IPS DF 19.7 (cell line): ENCODE data around the gene MMP19.
"Not testable (repeated sequence)": the region's sequence is repeated elsewhere in the genome, so short reads cannot be mapped to it uniquely, and the experiment has no call there.

ENCODE experiments used
- DNase-seq: peaks from one replicate; pipeline ENCODE4 v3.0.0-alpha.2; 2013; ENCODE audit warnings: low read depth, low spot score

The MMP19 gene, protein sequence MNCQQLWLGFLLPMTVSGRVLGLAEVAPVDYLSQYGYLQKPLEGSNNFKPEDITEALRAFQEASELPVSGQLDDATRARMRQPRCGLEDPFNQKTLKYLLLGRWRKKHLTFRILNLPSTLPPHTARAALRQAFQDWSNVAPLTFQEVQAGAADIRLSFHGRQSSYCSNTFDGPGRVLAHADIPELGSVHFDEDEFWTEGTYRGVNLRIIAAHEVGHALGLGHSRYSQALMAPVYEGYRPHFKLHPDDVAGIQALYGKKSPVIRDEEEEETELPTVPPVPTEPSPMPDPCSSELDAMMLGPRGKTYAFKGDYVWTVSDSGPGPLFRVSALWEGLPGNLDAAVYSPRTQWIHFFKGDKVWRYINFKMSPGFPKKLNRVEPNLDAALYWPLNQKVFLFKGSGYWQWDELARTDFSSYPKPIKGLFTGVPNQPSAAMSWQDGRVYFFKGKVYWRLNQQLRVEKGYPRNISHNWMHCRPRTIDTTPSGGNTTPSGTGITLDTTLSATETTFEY

DNA sequence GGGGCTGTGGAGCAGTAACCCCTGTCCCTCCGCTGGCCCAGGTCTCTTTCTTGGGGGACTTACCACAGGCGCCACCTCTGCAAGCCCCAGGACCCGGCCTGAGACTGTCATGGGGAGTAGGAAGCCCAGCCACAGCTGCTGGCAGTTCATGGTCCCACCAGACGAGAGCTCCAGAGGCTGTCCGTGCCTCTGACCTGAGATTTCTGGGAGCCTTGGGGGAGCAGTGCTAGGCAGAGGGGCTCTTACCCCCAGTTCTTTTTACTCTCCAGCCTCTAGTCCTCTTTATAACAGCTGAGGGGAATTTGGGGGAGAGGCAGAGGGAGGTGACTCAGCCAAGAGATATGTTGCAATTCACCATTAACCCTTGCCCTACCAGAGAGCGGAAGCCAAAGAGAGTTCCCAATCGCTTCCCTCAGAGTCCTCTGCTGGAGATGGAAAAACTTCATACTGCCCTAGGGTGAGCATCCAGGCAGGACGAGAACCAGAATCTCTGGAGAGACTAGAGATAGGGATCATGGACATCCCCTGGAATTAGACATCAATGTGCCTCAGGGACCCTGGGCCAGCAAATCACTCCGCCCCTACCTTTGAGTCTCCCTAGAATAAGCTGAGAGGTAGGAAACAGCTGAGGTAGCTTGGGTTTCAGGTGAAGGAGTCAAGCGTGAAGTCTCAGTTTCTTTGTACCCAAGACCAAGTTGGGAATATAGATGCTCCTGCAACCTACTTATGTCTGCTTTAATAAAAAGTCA is at the start of gene MMP19:
Gene MMP19 (minus strand): TSS at position 256 of the 749 bp plus-strand sequence. CDS start 106 bp downstream, at position 150.
- no peak for DNase-seq

DNA sequence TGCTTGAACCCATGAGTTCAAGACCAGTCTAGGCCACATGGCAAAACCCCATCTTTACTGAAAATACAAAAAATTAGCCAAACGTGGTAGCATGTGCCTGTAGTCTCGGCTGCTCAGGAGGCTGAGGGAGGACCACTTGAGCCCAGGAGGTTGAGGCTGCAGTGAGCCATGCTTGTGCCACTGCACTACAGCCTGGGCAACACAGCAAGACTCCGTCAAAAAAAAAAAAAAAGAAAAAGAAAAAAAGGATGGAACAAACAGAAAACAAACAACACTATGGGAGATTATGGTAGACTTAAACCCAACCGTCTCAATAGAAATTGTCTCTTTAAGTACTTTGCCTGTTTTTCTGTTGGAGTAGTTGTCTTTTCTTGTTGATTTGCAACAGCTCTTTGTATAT is 48.6 kb upstream of the MMP19 start:
- DNase-seq = no peak

DNA sequence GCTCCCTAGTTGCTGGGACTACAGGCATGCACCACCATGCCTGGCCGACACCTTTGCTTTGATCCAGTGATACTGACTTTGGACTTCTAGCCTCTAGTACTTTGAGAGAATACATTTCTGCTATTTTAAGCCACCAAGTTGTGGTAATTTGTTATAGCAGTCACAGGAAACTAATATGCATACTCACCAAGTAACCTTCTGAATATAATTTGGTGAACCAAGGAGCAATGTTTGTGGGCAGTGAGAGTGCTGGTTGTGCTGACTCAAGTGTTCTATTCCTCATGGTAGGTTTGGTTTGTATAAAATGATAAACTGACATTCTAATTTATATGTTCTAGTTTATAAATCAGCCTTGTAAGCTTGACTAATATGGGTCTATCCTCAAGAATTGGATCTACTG is 42.4 kb upstream of the MMP19 start:
- DNase-seq = no peak

DNA sequence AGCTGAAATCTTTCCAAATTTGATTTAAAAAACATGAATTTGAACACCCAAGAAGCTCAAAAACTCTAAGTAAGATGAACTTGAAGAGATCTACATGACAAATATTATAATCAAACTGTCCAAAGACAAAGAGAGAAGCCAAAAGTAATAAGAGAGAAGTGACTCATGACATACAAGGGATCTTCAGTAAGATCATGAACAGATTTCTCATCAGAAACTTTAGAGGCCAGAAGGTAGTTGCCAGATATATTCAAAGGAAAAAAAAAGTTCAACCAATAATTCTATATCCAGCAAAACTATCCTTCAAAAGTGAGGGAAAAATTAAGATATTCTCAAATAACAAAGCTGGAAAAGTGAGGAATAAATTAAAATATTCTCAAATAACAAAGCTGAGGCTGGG is 35.1 kb upstream of the MMP19 start:
- no peak for DNase-seq

DNA sequence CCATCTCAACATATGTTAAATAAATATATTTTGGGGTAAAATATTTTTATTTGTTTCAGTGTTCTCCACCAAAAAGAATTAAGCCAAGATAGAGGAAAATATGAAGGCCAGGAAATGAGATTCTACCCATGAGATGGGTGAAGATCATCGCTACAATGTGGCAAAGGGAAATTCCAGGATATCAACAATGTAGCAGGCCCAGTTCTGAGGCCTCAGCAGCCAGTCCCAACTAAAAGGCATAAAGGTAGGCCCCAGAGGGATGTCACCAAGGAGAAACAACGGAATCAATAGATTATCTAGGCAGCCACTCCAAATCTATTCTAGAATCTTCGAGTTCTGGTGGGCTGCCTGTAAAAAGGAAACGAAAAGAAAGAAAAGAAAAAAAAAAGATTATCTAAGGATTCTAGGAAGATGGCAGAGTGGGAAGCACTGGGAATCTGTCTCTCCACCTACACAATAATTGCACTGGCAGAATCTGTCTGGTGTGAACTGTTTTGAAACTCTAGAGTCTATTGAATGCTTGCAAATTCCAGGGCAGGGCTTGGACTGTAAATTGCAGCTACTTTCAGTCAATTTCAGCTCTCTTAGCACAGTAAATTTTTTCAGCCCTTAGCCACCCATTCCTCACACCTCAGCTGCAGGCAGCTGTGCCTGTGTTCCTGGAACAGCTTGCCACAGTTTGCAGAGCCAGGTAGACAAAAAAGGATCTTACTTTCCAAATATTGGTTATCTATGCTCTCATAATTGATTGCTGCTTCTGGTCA is 33.1 kb upstream of the MMP19 start:
- no peak for DNase-seq

DNA sequence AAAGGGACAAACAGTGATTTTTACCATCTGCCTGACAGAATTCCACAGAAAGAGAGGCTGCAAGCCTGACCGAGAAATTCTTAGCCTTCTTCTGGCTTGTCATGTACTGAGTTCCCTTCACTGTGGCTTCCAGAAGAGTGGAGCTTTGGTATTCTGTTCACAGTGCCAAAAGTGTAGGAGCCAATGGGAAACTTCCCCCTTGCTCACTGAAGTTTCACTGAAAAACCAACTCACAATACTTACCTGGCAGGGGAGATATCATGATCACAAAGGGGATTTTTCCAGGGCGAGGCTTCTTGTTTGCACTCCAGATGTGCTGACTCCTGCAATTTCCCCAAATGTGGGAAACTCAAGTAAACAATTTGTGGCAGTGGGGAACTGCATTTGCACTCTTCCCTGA is 31.7 kb upstream of the MMP19 start:
- DNase-seq = no peak

DNA sequence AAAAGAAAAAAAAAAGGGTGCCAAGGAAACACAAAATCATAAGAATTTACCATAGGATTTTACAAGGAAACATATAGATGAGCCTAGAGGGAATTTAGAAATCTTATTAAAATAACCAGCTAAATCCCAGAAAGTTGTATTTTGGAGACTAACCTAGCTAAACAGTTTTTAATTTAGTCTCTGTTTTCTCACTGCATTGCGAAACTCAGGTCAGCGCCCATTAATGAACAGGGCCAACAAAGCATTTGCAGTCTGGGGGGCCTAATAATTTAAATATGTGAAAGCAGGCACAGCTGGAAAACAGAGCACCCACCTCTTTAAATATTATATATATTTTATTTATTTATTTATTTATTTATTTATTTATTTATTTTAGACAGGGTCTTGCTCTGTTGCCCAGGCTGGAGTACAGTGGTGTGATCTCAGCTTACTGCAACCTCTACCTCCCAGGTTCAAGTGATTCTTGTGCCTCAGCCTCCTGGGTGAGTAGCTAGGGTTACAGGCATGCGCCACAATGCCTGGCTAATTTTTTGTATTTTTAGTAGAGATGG is 23.8 kb upstream of the MMP19 start:
- not testable (repeated sequence) for DNase-seq

DNA sequence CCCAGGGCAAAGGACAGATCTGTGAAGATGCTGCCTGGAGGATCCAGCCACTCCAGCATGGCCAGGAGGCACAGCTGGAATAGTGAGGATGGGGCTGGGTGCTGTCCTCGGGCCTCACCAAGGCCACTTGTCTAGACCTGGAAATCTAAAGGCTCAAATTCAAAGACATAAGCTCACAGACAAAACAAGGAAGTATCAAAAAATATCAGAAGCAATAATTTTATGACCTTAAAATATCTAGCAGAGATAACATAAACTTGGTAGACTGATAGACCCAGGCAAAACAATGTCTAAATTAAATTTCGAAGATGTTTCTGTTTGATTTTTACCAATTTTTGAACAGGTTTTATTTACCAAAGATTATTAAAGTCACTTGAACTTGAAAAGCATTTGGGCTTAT is 22.6 kb upstream of the MMP19 start:
- no peak for DNase-seq

DNA sequence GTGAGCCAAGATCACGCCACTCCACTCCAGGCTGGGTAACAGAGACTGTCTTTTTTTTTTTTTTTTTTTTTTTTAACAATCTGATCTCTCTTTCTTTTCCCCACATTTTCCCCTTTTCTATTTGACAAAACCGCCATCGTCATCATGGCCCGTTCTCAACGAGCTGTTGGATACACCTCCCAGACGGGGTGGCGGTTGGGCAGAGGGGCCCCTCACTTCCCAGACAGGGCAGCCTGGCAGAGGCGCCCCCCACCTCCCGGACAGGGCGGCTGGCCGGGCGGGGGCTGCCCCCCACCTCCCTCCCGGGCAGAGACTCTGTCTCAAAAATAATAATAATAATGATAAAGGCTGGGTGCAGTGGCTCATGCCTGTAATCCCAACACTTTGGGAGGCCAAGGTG is 20.2 kb upstream of the MMP19 start:
- DNase-seq = not testable (repeated sequence)

DNA sequence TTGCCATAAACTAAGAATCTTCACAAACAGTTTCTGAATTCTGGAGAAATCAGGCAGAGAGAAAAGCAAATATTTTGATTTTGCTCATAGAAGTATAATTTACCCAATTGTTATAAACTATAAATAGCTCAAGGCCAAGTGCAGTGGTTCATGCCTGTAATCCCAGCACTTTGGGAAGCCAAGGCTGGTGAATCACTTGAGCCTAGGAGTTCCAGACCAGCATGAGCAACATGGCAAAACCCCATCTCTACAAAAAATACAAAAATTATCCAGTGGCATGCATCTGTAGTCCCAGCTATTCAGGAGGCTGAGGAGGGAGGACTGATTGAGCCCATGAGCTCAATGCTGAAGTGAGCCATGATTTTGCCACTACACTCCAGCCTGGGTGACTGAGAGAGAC is 19.6 kb upstream of the MMP19 start:
- DNase-seq = no peak

DNA sequence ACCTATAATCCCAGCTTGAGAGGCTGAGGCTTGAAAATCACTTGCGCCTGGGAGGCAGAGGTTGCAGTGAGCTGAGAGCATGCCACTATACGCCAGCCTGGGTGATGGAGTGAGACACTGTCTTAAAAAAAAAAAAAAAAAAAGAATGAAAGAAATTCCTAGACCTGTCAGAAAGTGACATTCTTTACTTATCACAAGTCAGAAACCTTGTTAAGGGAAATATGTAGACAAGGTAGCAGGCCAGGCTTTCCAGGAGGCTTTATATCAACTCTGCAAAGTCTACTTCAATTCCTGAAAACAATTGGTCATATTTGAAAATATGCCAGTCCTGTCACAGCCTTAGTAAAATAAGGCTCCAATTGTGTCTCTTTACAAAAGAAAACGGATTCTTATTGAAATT is 19.1 kb upstream of the MMP19 start:
- DNase-seq = no peak

DNA sequence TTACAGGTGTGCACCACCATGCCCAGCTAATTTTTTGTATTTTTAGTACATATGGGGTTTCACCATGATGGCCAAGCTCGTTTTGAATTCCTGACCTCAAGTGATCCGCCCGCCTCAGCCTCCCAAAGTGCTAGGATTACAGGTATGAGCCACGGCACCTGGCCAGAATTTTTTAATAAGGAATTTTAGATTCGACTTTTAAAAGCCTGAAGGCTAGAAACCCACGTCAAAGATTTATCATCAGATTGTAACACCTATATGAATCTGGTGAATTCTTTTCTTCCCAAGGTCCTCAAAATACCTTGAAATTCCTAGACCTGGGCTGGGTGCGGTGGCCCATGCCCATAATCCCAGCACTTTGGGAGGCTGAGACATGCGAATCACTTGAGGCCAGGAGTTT is 18.7 kb upstream of the MMP19 start:
- no peak for DNase-seq

DNA sequence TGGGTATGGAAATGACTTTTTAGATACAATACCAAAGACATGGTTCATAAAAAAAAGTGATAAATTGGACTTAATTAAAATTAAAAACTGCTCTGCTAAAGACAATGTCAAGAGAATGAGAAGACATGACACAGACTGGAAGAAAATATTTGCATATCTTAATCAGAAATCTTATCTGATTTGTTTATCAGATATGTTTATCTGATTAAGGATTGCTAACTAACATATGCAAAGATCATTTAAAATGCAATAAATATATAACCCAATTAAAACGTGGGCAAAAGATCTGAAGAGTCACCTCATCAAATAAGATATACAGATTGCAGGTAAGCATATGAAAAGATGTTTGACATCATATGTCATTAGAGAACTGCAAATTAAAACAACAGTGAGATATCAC is 10.0 kb upstream of the MMP19 start:
- no peak for DNase-seq

DNA sequence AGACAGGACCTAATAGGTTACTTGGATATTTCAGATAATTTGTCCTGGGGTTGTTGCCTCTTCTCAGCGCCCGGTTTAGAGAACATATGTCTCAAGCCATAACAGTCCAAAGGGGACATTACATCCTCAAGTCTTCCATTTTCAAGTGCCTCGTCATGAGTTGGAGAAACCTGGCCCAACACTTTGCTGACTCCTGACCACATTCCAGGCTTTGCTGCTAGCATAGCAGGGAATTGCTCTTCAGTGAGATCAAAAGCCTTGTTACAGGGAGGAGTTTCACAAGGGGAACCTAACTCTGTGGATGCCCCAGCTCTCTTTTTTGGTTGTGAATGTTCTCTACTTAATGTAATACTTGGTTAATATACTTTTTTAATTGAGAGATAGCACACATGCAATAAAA is 8.2 kb upstream of the MMP19 start:
- DNase-seq = no peak

DNA sequence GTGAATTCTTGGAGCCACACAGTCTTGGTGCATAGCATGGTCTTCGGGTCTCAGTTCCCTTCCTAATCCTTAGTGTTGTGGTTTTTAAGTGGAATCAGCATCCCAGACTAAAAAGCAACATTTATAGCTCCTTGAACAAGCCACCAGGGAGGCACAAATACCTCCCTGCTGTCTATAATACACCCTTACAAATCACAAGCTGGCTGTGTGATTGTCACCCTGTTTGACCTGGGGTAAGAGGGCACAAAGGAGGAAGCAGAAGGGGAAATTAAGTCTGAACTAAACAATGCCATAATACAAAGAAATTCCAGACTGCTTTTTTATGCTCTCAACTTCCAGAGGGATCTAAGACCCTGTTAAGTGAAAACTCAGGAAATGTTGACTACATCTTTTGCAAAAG is 7.7 kb upstream of the MMP19 start:
- DNase-seq = no peak

DNA sequence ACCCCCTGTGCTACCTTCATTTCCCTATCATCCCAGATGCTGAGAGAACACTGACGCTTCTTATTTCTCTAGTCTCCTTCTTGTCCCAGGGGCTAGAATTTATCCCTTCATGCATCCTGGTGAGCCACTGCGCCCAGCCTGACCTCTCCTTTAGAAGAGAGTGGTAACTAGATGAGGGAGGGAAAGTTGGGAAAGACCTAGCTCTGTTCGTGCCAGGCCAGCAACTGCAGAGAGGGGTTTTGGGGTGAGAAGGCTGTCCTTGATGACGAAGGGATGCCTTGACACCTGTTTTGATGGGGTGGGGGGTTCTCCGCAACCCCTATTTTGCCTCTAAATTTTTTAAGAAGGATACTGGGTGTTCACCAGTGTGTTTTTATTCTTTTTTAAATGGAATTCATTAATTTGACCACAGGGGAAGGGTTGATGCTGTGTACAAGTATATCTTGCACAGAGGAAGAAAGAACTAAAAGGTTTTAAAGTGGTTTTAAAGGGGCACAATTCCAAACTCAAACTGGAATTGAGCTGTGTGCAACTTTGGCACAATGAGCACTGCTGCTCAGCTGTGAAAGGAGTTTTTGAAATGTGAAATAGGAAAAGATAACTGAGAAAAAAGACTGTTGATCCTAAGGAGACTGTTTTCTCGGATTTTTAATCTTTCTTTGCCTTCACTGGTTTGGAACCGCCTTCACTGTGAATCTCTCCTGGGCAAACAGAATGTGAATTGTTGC is 7.0 kb upstream of the MMP19 start:
- DNase-seq = no peak

DNA sequence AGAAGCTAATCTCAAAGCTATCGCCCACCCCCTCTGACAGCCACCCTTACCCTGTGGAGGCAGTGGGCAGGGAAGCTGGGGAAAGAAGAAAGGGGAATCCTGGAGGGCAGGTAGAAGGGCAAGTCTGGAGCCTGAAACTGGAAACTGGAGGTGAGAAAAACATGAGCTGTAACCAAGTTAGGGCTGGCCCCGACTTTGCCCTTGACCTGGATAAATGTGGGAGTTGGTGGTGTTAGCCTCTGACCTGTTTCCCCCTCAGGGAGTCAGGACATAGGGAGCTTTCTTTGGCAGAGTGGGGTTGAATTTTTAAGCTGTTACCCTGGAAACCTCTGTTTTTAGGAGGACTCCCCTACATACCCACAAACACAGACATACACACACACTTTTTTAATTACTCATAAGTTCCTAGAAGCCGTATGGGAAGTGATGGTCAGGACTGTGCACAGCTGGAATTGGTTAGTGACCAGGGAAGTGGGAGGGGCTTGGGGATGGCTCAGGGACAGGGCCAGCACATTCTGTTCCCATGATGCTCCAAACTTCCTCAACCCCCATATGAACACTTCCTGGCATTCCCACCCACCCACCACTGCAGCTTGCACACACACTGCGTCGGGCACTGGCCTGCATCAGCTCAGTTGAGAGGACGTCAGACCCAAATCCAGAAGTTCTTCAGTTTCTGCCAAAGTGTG is 5.0 kb upstream of the MMP19 start:
- no peak for DNase-seq

DNA sequence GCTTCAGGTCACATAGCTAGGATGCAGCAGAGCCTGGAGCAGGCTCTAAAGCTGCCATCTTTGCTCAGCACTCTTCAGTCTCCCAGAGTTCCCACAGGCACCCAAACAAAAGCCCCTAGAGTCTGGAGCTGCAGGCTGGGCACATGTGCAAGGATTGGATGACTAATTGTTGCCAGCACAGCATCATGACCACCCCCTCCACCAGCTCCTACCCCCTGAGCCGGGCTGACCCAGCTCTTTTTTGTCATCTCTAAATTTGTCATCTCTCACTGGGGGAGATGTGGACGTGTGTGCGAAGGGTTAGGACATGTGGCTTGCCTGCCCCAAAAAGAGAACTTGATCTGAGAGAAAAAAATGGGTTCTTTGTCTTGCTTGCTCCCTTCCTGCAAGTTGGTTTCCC is 4.3 kb upstream of the MMP19 start:
- no peak for DNase-seq

DNA sequence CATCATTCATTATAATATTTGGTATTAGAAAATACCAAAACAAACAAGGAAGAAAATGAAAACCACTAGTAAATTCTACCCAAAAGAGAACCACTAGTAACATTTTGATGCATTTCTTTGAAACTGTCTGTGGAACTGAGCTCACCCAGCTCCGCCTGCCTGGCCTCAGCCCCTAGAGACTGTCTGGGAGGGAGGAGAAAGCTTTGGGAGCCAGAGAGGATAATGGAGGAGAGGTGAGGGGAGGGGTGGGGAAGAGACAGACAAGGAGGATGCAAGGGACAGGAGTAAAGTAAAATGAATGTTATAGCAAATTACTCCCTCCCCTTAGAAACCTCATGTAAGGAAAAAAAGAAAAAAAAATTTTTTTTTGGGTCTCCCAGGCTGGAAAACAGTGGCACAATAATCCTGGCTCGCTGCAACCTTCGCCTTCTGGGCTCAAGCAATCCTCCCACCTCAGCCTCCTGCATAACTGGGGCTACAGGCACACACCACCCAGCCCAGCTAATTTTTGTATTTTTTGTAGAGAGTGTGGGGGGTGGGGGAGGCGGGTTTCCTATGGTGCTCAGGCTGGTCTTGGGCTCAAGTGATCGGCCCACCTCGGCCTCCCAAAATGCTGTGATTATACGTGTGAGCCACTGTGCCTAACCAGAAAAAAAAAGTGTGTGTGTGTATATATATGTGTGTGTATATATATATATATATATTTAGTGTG is 3.2 kb upstream of the MMP19 start:
- no peak for DNase-seq

DNA sequence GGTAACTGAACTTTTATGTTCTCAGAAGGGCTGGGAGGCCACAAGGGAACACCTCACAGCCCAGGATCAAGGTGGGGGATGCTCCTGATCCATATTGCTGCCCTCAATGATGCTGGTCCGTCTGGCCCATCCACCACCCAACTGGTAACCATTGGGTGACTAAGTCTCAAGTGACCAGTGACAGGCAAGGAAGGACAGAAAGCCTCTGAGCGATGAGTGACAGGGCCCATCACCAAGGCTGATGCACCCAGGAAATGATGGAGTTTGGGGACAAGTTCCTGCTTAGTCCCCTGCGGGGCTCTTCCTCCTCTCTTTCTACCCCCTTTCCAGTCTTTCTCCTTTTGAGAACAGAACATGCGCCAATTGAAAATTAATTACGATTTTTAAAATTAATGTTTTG is 2.6 kb upstream of the MMP19 start:
- DNase-seq = no peak
